Stimulated activated CD4-positive, alpha-beta T cell treated with anti-CD3 and anti-CD28 coated beads, Interleukin-2, amount 100 ng/mL, for 48 hours (primary cell): ENCODE results near the gene CBL.
"Not testable (repeated sequence)": the region's sequence is repeated elsewhere in the genome, so short reads cannot be mapped to it uniquely, and the experiment has no call there.

Experiments
- DNase-seq, 2 donors: peaks; one replicate each; pipeline ENCODE4 v3.0.0-alpha.2; 2020

Gene CBL

DNA sequence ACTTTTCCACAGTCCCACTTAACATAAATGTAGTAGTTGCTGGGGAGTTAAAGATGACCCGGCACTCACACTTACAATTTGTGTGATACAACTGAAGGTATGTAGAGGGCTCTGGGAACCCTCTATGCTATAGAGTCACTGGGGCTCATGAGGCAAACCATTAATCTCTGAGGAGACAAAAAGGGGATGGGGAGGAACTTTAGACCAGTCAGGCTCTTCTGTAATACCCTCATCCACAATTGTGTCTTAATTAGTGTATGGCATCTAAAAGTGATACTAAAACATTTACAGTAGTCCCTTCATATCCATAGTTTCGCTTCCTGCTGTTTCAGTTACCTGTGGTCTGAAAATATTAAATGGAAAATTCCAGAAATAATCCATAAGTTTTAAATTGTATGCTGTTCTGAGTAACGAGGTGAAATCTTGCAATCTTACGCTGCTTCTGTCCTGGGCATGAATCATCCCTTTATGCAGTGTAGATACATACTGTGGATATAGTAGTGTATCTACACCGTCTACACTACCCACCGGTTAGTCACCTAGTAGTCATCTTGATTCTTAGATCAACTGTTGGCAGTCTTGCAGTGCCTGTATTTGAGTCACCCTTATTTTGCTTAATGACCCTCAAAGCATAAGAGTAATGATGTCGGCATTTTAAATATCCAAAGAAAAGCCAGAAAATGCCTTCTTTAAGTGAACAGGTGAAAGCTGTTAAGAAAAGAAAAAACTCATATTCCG lies 12.2 kb downstream of the CBL start:
- no peak for DNase-seq

DNA sequence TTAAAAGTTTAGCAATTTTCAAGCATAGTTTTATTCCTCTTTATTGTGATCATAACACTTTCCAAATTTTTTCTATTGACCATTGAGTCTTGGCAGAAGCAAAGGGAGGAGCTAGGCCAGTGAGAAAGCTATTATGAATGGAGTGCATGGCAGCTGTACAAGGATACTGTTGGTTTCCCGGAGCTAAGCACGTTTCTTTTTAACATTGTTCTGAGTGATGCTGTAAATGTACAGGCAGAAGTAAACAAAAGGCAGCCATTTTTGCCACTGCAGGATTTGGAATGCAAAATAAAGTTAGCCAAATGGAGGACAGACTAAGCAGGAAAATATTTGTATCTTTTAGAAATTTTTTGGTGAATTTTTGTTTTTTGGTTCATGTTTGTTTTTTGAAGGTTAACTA lies 16.2 kb downstream of the CBL start:
- no peak for DNase-seq

GRCh38 chr11:119222891-119223290 lies 16.8 kb downstream of the CBL start:
- DNase-seq = no peak

DNA sequence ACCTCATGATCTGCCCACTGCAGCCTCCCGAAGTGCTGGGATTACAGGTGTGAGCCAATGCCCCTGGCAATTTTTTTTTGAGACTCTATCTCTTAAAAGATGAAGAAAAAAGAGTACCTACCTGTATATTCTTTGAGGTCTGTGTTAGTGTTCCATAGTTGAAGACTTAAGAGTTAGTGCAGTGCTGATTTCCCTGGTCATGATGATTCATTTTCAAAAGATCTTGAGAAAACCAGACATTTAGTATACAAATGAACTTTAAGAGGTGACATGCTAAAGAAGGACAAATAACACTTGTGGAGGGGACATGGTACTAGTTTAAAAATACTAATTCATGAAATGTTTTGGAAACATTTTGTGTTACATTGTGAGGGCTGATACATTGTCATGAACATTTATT lies 17.7 kb downstream of the CBL start:
- no peak for DNase-seq

DNA sequence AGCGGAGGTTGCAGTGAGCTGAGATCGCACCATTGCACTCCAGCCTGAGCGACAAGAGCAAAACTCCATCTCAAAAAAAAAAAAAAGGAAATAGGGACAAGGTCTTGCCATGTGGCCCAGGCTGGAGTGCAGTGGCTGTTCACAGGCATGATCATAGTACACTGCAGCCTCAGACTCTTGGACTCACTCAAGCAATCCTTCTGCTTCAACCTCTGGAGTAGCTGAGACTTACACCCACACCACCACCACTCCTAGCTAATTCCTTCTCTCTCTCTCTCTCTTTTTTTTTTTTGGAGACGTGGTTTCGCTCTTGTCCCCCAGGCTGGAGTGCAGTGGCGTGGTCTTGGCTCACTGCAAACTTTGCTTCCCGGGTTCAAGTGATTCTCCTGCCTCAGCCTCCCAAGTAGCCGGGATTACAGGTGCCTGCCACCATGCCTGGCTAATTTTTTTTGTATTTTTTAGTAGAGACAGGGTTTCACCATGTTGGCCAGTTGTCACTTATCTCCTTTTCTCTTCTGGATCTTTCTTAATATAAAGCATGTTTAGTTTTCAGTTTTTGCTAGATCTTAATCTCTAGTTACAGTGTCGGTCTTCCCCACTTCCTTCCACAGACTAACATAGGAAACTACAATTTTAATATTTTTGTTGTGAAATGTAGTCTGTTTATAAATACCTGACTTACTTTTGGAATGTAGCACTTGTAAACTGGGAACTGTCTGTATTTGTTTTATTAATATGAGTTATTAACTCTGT lies 22.6 kb downstream of the CBL start:
- not testable (repeated sequence) for DNase-seq

DNA sequence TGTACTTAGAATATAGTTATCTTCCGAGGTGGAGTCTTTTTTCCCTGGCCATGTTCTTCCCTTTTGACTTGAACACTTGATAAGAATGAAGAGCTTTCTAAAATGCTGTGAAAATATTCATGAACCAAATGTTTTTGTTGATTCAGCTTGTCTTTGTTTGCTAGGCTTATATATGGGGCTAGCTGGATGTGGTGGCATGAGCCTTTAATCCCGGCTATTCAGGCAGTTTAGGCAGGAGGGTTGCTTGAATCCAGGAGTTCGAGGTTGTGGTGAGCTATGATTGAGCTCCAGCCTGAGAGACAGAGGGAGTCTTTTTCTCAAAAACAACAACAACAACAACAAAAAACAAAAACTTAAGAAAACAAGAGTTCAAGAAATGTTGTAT lies 23.1 kb downstream of the CBL start:
- DNase-seq = no peak

- DNase-seq = no peak
Observed at GRCh38 chr11:119229741-119230140, 23.6 kb downstream of the CBL start.

GRCh38 chr11:119236490-119236889 lies 30.4 kb downstream of the CBL start:
- DNase-seq = no peak

GRCh38 chr11:119236891-119237290 lies 30.8 kb downstream of the CBL start:
- no peak for DNase-seq

- DNase-seq = no peak
Observed at GRCh38 chr11:119237515-119237914, 31.4 kb downstream of the CBL start.

DNA sequence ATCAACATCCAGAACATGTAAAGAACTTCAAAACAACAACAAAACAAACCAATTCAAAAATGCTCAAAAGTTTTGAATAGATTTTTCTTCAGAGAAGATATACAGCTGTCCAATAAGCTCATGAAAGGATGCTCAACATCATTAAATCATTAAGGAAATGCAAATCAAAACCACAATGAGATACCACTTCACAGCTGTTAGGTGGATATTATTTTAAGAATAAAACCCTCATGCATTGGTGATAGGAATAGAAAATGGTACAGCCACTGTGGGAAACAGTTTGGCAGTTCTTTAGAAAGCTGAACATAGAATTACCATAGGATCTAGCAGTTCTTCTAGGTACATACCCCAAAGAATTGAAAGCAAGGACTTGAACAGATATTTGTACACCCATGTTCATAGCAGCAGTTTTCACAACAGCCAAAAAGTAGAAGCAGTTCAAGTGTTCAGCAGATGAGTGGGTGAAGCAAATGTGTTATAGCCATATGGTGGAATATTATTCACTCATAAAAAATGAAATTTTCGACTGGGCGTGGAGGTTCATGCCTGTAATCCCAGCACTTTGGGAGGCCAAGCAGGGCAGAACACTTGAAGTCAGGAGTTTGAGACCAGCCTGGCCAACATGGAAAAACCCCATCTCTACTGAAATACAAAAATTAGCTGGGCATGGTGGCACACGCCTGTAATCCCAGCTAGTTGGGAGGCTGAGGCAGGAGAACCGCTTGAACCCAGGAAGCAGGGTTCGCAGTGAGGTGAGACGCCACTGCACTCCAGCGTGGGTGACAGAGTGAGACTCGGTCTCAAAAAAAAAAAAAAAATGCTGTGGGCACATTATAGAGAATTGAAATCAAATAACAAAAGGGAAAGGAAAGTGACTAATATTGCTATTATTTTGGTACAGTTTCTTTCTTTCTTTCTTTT lies 42.9 kb downstream of the CBL start:
- DNase-seq = no peak

GRCh38 chr11:119249671-119250010 lies 43.5 kb downstream of the CBL start:
- DNase-seq = no peak

- DNase-seq = no peak
Observed at GRCh38 chr11:119251114-119251513, 45.0 kb downstream of the CBL start.

DNA sequence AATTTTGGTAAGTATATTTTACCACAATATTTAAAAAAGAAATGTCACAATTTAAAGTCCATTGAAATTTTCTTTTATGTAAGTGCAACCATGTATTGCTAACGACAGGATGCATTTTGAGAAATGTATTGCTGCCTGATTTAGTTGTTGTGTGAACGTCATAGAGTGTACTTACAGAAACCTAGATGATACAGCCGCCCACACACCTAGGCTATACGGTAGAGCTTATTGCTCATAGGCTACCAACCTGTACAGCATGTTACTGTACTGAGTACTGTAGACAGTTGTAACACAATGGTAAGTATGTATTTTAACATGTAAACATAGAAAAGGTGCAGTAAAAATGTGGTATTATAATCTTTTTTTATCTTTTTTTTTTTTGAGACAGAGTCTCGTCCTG lies 48.1 kb downstream of the CBL start:
- DNase-seq = peak; percentile 39 to 57

DNA sequence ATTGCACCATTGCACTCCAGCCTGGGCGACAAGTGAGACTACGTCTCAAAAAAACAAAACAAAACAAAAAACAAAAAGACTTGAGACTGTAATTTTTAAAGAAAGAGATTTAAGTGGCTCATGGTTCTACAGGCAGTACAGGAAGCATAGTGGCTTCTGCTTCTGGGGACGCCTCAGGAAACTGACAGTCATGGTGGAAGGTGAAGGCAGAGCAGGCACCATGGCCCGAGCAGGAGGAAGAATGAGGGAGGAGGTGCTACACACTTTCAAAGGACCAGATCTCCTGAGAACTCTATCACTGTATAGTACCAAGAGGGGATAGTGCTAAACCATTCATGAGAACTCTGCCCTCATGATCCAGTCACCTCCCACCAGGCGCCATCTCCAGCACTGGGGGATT lies 52.0 kb downstream of the CBL start:
- no peak for DNase-seq

DNA sequence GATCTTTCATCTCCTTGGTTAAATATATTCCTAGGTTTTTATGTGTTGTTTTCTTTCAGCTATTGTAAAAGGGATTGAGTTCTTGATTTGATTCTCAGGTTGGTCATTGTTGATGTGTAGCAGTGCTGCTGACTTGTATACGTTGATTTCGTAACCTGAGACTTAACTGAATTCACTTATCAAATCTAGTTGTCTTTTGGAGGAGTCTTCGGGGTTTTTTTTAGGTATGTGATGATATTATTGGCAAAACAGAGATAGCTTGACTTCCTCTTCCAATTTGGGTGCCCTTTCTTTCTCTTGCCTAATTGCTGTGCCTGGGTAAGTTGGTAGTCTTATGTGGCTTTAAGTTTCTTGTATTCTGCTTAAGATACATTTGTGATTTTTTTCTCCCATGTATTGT lies 52.8 kb downstream of the CBL start:
- DNase-seq = no peak

- DNase-seq = no peak
Observed at GRCh38 chr11:119262668-119263351, 56.7 kb downstream of the CBL start.

GRCh38 chr11:119263352-119263940 lies 57.3 kb downstream of the CBL start:
- no peak for DNase-seq

DNA sequence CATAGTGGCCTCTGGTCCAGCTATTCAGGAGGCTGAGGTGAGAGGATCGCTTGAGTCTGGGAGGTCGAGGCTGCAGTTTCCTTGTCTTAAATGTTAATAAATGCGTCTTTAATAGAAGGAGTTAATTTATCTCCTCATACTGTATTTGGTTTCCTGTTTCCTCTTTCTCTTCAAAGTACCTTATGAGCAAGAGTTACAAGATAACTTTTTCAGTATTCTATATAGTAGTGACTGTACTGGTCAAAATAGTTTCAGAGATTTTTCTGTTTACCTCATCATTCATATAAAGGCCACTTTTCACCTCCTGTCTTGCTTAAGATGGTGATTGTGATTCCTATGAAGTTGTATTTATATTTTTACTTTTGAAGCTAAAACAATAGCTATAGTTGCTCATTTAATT lies 59.9 kb downstream of the CBL start:
- DNase-seq = no peak

GRCh38 chr11:119266517-119267255 lies 60.5 kb downstream of the CBL start:
- DNase-seq = no peak

- no peak for DNase-seq
Observed at GRCh38 chr11:119267645-119268044, 61.5 kb downstream of the CBL start.

- DNase-seq = no peak
Observed at GRCh38 chr11:119273721-119274120, 67.6 kb downstream of the CBL start.
